ENCODE measurements around the gene PRR7.

Gene PRR7

GRCh38 chr5:177487144-177487543 lies 40.5 kb downstream of the PRR7 start:
- Histone ChIP-seq H2AK5ac (ENCODE audit: low read length) (no peak overlapping the region), H3K27me3 (ENCODE audit: insufficient read depth, low read length, poor library complexity) (no peaks in the 10 kb centered on the region), H3K36me3 (ENCODE audit: control insufficient read depth, insufficient read depth, low read length) (peaks cover 23% of the 10 kb centered on the region), H4K5ac (ENCODE audit: low read length) (no peak overlapping the region), H3K4me3 (ENCODE audit: low read length) (no peak overlapping the region), H3K27ac (ENCODE audit: low read depth, low read length) (no peak overlapping the region), H3K56ac (ENCODE audit: low read length) (no peak overlapping the region), H3K18ac (ENCODE audit: low read length) (no peak overlapping the region), H3K4me1 (ENCODE audit: control insufficient read depth, low read depth, low read length) (no peaks in the 10 kb centered on the region), H3K79me2 (ENCODE audit: control insufficient read depth, insufficient read depth, low read length) (no peaks in the 10 kb centered on the region), H3K4me2 (ENCODE audit: low read length) (no peak overlapping the region), H2BK120ac (ENCODE audit: low read depth, low read length) (no peak overlapping the region), H3K23ac (ENCODE audit: low read length) (no peak overlapping the region), H2BK5ac (ENCODE audit: low read length) (no peak overlapping the region), H4K8ac (ENCODE audit: low read depth, low read length) (no peak overlapping the region), H3K9ac (ENCODE audit: low read length) (no peak overlapping the region), H2BK15ac (replicated peaks; ENCODE audit: low read depth) (no peak overlapping the region), H3K79me1 (ENCODE audit: low read length) (peaks cover 6% of the 10 kb centered on the region), H3K4ac (ENCODE audit: low read depth, low read length) (no peak overlapping the region)
- DNase-seq: no peak
- WGBS (ENCODE audit: extremely low coverage, insufficient coverage, low lambda C conversion rate): no CpG with 5 or more reads among the region's 8 CpGs

GRCh38 chr5:177487975-177488374 lies 41.4 kb downstream of the PRR7 start:
- Histone ChIP-seq H3K79me1 (ENCODE audit: low read length) (peaks cover 6% of the 10 kb centered on the region), H2BK120ac (ENCODE audit: low read depth, low read length) (no peak overlapping the region), H3K4ac (ENCODE audit: low read depth, low read length) (no peak overlapping the region), H3K4me3 (ENCODE audit: low read length) (no peak overlapping the region), H3K56ac (ENCODE audit: low read length) (no peak overlapping the region), H3K4me2 (ENCODE audit: low read length) (no peak overlapping the region), H3K27me3 (ENCODE audit: insufficient read depth, low read length, poor library complexity) (no peaks in the 10 kb centered on the region), H2BK15ac (replicated peaks; ENCODE audit: low read depth) (no peak overlapping the region), H2AK5ac (ENCODE audit: low read length) (no peak overlapping the region), H4K5ac (ENCODE audit: low read length) (no peak overlapping the region), H3K23ac (ENCODE audit: low read length) (no peak overlapping the region), H3K9ac (ENCODE audit: low read length) (no peak overlapping the region), H3K36me3 (ENCODE audit: control insufficient read depth, insufficient read depth, low read length) (peaks cover 23% of the 10 kb centered on the region), H3K18ac (ENCODE audit: low read length) (no peak overlapping the region), H3K27ac (ENCODE audit: low read depth, low read length) (no peak overlapping the region), H3K79me2 (ENCODE audit: control insufficient read depth, insufficient read depth, low read length) (no peaks in the 10 kb centered on the region), H4K8ac (ENCODE audit: low read depth, low read length) (no peak overlapping the region), H3K4me1 (ENCODE audit: control insufficient read depth, low read depth, low read length) (no peaks in the 10 kb centered on the region), H2BK5ac (ENCODE audit: low read length) (no peak overlapping the region)
- DNase-seq: no peak
- WGBS (ENCODE audit: extremely low coverage, insufficient coverage, low lambda C conversion rate): no CpG with 5 or more reads among the region's 15 CpGs

- H3K4me1 ChIP-seq (ENCODE audit: control insufficient read depth, low read depth, low read length): peaks cover 2% of the 10 kb centered on the region
- no peak overlapping the region for H3K23ac ChIP-seq (ENCODE audit: low read length)
- no peaks in the 10 kb centered on the region for H3K79me2 ChIP-seq (ENCODE audit: control insufficient read depth, insufficient read depth, low read length)
- no peak overlapping the region for H2BK15ac ChIP-seq (replicated peaks; ENCODE audit: low read depth)
- H2BK5ac ChIP-seq (ENCODE audit: low read length): no peak overlapping the region
- H4K8ac ChIP-seq (ENCODE audit: low read depth, low read length): no peak overlapping the region
- WGBS (ENCODE audit: extremely low coverage, insufficient coverage, low lambda C conversion rate): no CpG with 5 or more reads among the region's 26 CpGs
- no peak overlapping the region for H3K56ac ChIP-seq (ENCODE audit: low read length)
- peaks cover 20% of the 10 kb centered on the region for H3K36me3 ChIP-seq (ENCODE audit: control insufficient read depth, insufficient read depth, low read length)
- H3K4me2 ChIP-seq (ENCODE audit: low read length): no peak overlapping the region
- no peak overlapping the region for H3K9ac ChIP-seq (ENCODE audit: low read length)
- no peak overlapping the region for H3K4me3 ChIP-seq (ENCODE audit: low read length)
- no peaks in the 10 kb centered on the region for H3K27me3 ChIP-seq (ENCODE audit: insufficient read depth, low read length, poor library complexity)
- H4K5ac ChIP-seq (ENCODE audit: low read length): no peak overlapping the region
- peaks cover 6% of the 10 kb centered on the region for H3K79me1 ChIP-seq (ENCODE audit: low read length)
- H3K27ac ChIP-seq (ENCODE audit: low read depth, low read length): no peak overlapping the region
- no peak overlapping the region for H3K18ac ChIP-seq (ENCODE audit: low read length)
- no peak overlapping the region for H3K4ac ChIP-seq (ENCODE audit: low read depth, low read length)
- no peak overlapping the region for H2BK120ac ChIP-seq (ENCODE audit: low read depth, low read length)
- no peak for DNase-seq
- H2AK5ac ChIP-seq (ENCODE audit: low read length): no peak overlapping the region
These were observed 42.6 kb downstream of the PRR7 start for GRCh38 chr5:177489119-177489716.

GRCh38 chr5:177490311-177490991 lies 43.8 kb downstream of the PRR7 start:
- Histone ChIP-seq H3K18ac (ENCODE audit: low read length) (no peak overlapping the region), H4K5ac (ENCODE audit: low read length) (no peak overlapping the region), H4K8ac (ENCODE audit: low read depth, low read length) (no peak overlapping the region), H2BK5ac (ENCODE audit: low read length) (no peak overlapping the region), H3K4ac (ENCODE audit: low read depth, low read length) (no peak overlapping the region), H3K27me3 (ENCODE audit: insufficient read depth, low read length, poor library complexity) (no peaks in the 10 kb centered on the region), H3K79me2 (ENCODE audit: control insufficient read depth, insufficient read depth, low read length) (no peaks in the 10 kb centered on the region), H2BK15ac (replicated peaks; ENCODE audit: low read depth) (no peak overlapping the region), H3K56ac (ENCODE audit: low read length) (peak overlapping the region; percentile 76), H2AK5ac (ENCODE audit: low read length) (no peak overlapping the region), H3K36me3 (ENCODE audit: control insufficient read depth, insufficient read depth, low read length) (peaks cover 20% of the 10 kb centered on the region), H3K79me1 (ENCODE audit: low read length) (peaks cover 7% of the 10 kb centered on the region), H3K4me1 (ENCODE audit: control insufficient read depth, low read depth, low read length) (peaks cover 7% of the 10 kb centered on the region), H3K23ac (ENCODE audit: low read length) (no peak overlapping the region), H3K9ac (ENCODE audit: low read length) (no peak overlapping the region), H2BK120ac (ENCODE audit: low read depth, low read length) (no peak overlapping the region), H3K4me3 (ENCODE audit: low read length) (no peak overlapping the region), H3K4me2 (ENCODE audit: low read length) (no peak overlapping the region), H3K27ac (ENCODE audit: low read depth, low read length) (no peak overlapping the region)
- DNase-seq: no peak
- no CpG with 5 or more reads among the region's 15 CpGs for WGBS (ENCODE audit: extremely low coverage, insufficient coverage, low lambda C conversion rate)

GRCh38 chr5:177490992-177491391 lies 44.4 kb downstream of the PRR7 start:
- H3K4me3 ChIP-seq (ENCODE audit: low read length): no peak overlapping the region
- H3K18ac ChIP-seq (ENCODE audit: low read length): no peak overlapping the region
- H3K4me1 ChIP-seq (ENCODE audit: control insufficient read depth, low read depth, low read length): peaks cover 11% of the 10 kb centered on the region
- H4K5ac ChIP-seq (ENCODE audit: low read length): no peak overlapping the region
- H3K4me2 ChIP-seq (ENCODE audit: low read length): no peak overlapping the region
- no peak overlapping the region for H2BK5ac ChIP-seq (ENCODE audit: low read length)
- H3K79me1 ChIP-seq (ENCODE audit: low read length): peaks cover 7% of the 10 kb centered on the region
- H3K23ac ChIP-seq (ENCODE audit: low read length): no peak overlapping the region
- H2AK5ac ChIP-seq (ENCODE audit: low read length): no peak overlapping the region
- H3K27me3 ChIP-seq (ENCODE audit: insufficient read depth, low read length, poor library complexity): no peaks in the 10 kb centered on the region
- no peak overlapping the region for H3K4ac ChIP-seq (ENCODE audit: low read depth, low read length)
- no peak overlapping the region for H2BK120ac ChIP-seq (ENCODE audit: low read depth, low read length)
- no peak for DNase-seq
- no peak overlapping the region for H4K8ac ChIP-seq (ENCODE audit: low read depth, low read length)
- H3K56ac ChIP-seq (ENCODE audit: low read length): peak overlapping the region; percentile 76
- H3K9ac ChIP-seq (ENCODE audit: low read length): peak overlapping the region; percentile 31
- no peak overlapping the region for H2BK15ac ChIP-seq (replicated peaks; ENCODE audit: low read depth)
- no peaks in the 10 kb centered on the region for H3K79me2 ChIP-seq (ENCODE audit: control insufficient read depth, insufficient read depth, low read length)
- peaks cover 20% of the 10 kb centered on the region for H3K36me3 ChIP-seq (ENCODE audit: control insufficient read depth, insufficient read depth, low read length)
- no CpG with 5 or more reads among the region's 16 CpGs for WGBS (ENCODE audit: extremely low coverage, insufficient coverage, low lambda C conversion rate)
- H3K27ac ChIP-seq (ENCODE audit: low read depth, low read length): peak overlapping the region; percentile 2
